Activated T-cell treated with anti-CD3 and anti-CD28 coated beads, Interleukin-2, amount 50 U/mL, for 4 hours (primary cell): ENCODE results near the gene MTSS2. TPM values are rescaled to one million over a fixed set of nuclear protein-coding genes. Genes with fewer than 3 reads are reported as not detected.

Experiments used
- ATAC-seq, 2 donors: fragments of 200-7000 bp; cut with Tn5 transposase; one replicate each; pipeline ENCODE4 v1.10.0; 2021
- DNase-seq: peaks from one replicate; pipeline ENCODE4 v3.0.0-alpha.2; 2020
- H3K27me3 Mint-ChIP-seq: one replicate; pipeline ENCODE4 v1.8.0; 2021; ENCODE audit warnings: low read depth, mixed read lengths
- H3K36me3 Mint-ChIP-seq: one replicate; pipeline ENCODE4 v1.8.0; 2022; ENCODE audit warnings: mixed read lengths; ENCODE audit not compliant: insufficient read depth
- H3K4me1 Mint-ChIP-seq: one replicate; pipeline ENCODE4 v1.8.0; 2021; ENCODE audit warnings: low read depth, mixed read lengths
- H3K4me3 Mint-ChIP-seq: one replicate; pipeline ENCODE4 v1.8.0; 2021; ENCODE audit warnings: mild to moderate bottlenecking, moderate library complexity, mixed read lengths
- H3K9me3 Mint-ChIP-seq: one replicate; pipeline ENCODE4 v1.8.0; 2021; ENCODE audit warnings: mixed read lengths
- total RNA-seq, 3 donors: library from RNA; stranded (reverse); gene quantifications; one replicate each; pipeline ENCODE4 v1.2.1, GENCODE V29; 2021

The MTSS2 gene
- total RNA-seq, 3 donors from 2014 or later, result 1.9 to 7.3 (median 4.3) TPM

- peaks cover 8% of the 10 kb centered on the region for H3K36me3 Mint-ChIP-seq
- ATAC-seq (no peak), DNase-seq (no peak)
- no peaks in the 10 kb centered on the region for H3K27me3 Mint-ChIP-seq
- H3K4me3 Mint-ChIP-seq, result no peak overlapping the region
- H3K4me1 Mint-ChIP-seq, result no peaks in the 10 kb centered on the region
- no peaks in the 10 kb centered on the region for H3K9me3 Mint-ChIP-seq
These were observed 23.6 kb upstream of the MTSS2 start for GRCh38 chr16:70709457-70709856.

GRCh38 chr16:70708366-70709246 lies 22.8 kb upstream of the MTSS2 start:
- Mint-ChIP-seq H3K4me3 (no peak overlapping the region), H3K9me3 (no peaks in the 10 kb centered on the region), H3K27me3 (no peaks in the 10 kb centered on the region), H3K36me3 (peaks cover 8% of the 10 kb centered on the region), H3K4me1 (no peaks in the 10 kb centered on the region)
- DNase-seq (no peak), ATAC-seq (no peak)

GRCh38 chr16:70706948-70707465 lies 21.2 kb upstream of the MTSS2 start:
- H3K9me3 Mint-ChIP-seq, result no peaks in the 10 kb centered on the region

GRCh38 chr16:70705056-70705455 lies 19.2 kb upstream of the MTSS2 start:
- no peaks in the 10 kb centered on the region for H3K9me3 Mint-ChIP-seq
- H3K4me3 Mint-ChIP-seq, result no peak overlapping the region
- DNase-seq (no peak), ATAC-seq (no peak)
- H3K27me3 Mint-ChIP-seq, result no peaks in the 10 kb centered on the region
- H3K36me3 Mint-ChIP-seq, result peaks cover 6% of the 10 kb centered on the region
- peaks cover 2% of the 10 kb centered on the region for H3K4me1 Mint-ChIP-seq

More at GRCh38 chr16:70706948-70707465, 21.2 kb upstream of the MTSS2 start:
- Mint-ChIP-seq H3K36me3 (peaks cover 8% of the 10 kb centered on the region), H3K4me1 (no peaks in the 10 kb centered on the region), H3K27me3 (no peaks in the 10 kb centered on the region), H3K4me3 (no peak overlapping the region)
- DNase-seq, result no peak
- no peak for ATAC-seq

- Mint-ChIP-seq H3K27me3 (no peaks in the 10 kb centered on the region), H3K9me3 (no peaks in the 10 kb centered on the region), H3K4me3 (no peak overlapping the region), H3K4me1 (peaks cover 2% of the 10 kb centered on the region), H3K36me3 (peaks cover 6% of the 10 kb centered on the region)
- no peak for DNase-seq
- no peak for ATAC-seq
These were observed 18.7 kb upstream of the MTSS2 start for GRCh38 chr16:70704586-70704985.

- H3K4me1 Mint-ChIP-seq, result peaks cover 2% of the 10 kb centered on the region
- H3K4me3 Mint-ChIP-seq, result no peak overlapping the region
- no peaks in the 10 kb centered on the region for H3K27me3 Mint-ChIP-seq
- no peaks in the 10 kb centered on the region for H3K9me3 Mint-ChIP-seq
- H3K36me3 Mint-ChIP-seq, result peaks cover 11% of the 10 kb centered on the region
- DNase-seq (no peak), ATAC-seq (no peak)
These were observed 18.1 kb upstream of the MTSS2 start for GRCh38 chr16:70703835-70704381.

- no peak overlapping the region for H3K4me3 Mint-ChIP-seq
- peaks cover 2% of the 10 kb centered on the region for H3K4me1 Mint-ChIP-seq
- peaks cover 7% of the 10 kb centered on the region for H3K36me3 Mint-ChIP-seq
- H3K27me3 Mint-ChIP-seq, result no peaks in the 10 kb centered on the region
- no peaks in the 10 kb centered on the region for H3K9me3 Mint-ChIP-seq
- ATAC-seq (no peak), DNase-seq (no peak)
These were observed 17.4 kb upstream of the MTSS2 start for GRCh38 chr16:70703041-70703834.

GRCh38 chr16:70702624-70703023 lies 16.8 kb upstream of the MTSS2 start:
- Mint-ChIP-seq H3K27me3 (no peaks in the 10 kb centered on the region), H3K9me3 (no peaks in the 10 kb centered on the region), H3K36me3 (peaks cover 7% of the 10 kb centered on the region), H3K4me1 (peaks cover 2% of the 10 kb centered on the region), H3K4me3 (no peak overlapping the region)
- DNase-seq (no peak), ATAC-seq (no peak)

GRCh38 chr16:70701998-70702397 lies 16.1 kb upstream of the MTSS2 start:
- Mint-ChIP-seq H3K36me3 (peaks cover 7% of the 10 kb centered on the region), H3K4me3 (no peak overlapping the region), H3K4me1 (peaks cover 2% of the 10 kb centered on the region), H3K9me3 (no peaks in the 10 kb centered on the region), H3K27me3 (no peaks in the 10 kb centered on the region)
- DNase-seq, result no peak
- no peak for ATAC-seq

- ATAC-seq, result no peak
- peaks cover 6% of the 10 kb centered on the region for H3K4me1 Mint-ChIP-seq
- H3K27me3 Mint-ChIP-seq, result no peaks in the 10 kb centered on the region
- DNase-seq, result no peak
- H3K36me3 Mint-ChIP-seq, result peaks cover 7% of the 10 kb centered on the region
- no peak overlapping the region for H3K4me3 Mint-ChIP-seq
- no peaks in the 10 kb centered on the region for H3K9me3 Mint-ChIP-seq
These were observed 15.7 kb upstream of the MTSS2 start for GRCh38 chr16:70701596-70701995.

- DNase-seq, result no peak
These were observed 15.2 kb upstream of the MTSS2 start for GRCh38 chr16:70701036-70701435.

GRCh38 chr16:70700101-70701020 lies 14.5 kb upstream of the MTSS2 start:
- no peaks in the 10 kb centered on the region for H3K27me3 Mint-ChIP-seq
- peaks cover 8% of the 10 kb centered on the region for H3K36me3 Mint-ChIP-seq
- H3K4me1 Mint-ChIP-seq, result peaks cover 15% of the 10 kb centered on the region
- no peak for DNase-seq
- no peak for ATAC-seq
- no peaks in the 10 kb centered on the region for H3K9me3 Mint-ChIP-seq
- H3K4me3 Mint-ChIP-seq, result no peak overlapping the region

More at GRCh38 chr16:70701036-70701435, 15.2 kb upstream of the MTSS2 start:
- H3K9me3 Mint-ChIP-seq, result no peaks in the 10 kb centered on the region
- no peak for ATAC-seq
- H3K36me3 Mint-ChIP-seq, result peaks cover 7% of the 10 kb centered on the region
- peaks cover 9% of the 10 kb centered on the region for H3K4me1 Mint-ChIP-seq
- H3K4me3 Mint-ChIP-seq, result no peak overlapping the region
- no peaks in the 10 kb centered on the region for H3K27me3 Mint-ChIP-seq

GRCh38 chr16:70699696-70700095 lies 13.8 kb upstream of the MTSS2 start:
- ATAC-seq (no peak), DNase-seq (no peak)
- peaks cover 10% of the 10 kb centered on the region for H3K36me3 Mint-ChIP-seq

More at GRCh38 chr16:70699696-70700095, 13.8 kb upstream of the MTSS2 start:
- Mint-ChIP-seq H3K9me3 (no peaks in the 10 kb centered on the region), H3K27me3 (no peaks in the 10 kb centered on the region), H3K4me1 (peaks cover 16% of the 10 kb centered on the region), H3K4me3 (no peak overlapping the region)
